NCI-H82 treated with DMSO at 0.1 percent for 48 hours (cell line): ENCODE data around the gene SUMF1.
"Not testable (repeated sequence)": the region's sequence is repeated elsewhere in the genome, so short reads cannot be mapped to it uniquely, and the experiment has no call there.

Experiments used
- DNase-seq: peaks from one replicate; lab custom pipeline; 2025; ENCODE audit not compliant: unreplicated experiment; lab: John Stamatoyannopoulos, UW

The SUMF1 gene

DNA sequence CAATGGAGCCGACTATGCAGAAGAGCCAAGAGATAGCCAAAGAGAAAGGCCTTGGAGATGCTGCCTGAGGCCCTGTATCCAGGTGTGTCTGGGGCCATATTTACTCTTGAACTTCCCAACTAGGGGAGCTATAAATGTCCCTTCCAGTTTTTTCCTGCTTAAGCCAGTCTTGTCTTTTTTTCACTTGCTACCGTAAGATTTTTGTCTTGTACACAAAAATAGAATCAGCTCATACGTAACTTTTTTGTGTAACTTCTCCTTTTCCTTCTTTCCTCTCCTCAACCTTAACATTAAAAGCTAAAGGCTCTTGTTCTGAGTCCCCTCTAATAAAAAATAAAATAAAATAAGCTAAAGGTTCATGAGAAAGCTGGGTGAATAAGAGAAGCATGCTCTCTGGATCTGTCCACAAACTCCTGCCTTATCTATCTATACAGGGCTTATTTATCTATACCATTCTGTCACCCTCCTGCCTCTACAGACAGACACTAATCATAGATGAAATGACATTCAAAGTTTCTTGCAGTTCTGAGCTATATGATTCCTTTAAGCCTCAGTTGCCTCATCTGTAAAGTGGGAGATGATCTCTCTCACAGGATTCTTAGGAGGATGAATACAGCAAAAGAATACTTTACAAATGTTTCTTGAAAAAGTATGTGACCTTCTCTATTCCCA lies 4.6 kb downstream of the SUMF1 start:
- no peak for DNase-seq

DNA sequence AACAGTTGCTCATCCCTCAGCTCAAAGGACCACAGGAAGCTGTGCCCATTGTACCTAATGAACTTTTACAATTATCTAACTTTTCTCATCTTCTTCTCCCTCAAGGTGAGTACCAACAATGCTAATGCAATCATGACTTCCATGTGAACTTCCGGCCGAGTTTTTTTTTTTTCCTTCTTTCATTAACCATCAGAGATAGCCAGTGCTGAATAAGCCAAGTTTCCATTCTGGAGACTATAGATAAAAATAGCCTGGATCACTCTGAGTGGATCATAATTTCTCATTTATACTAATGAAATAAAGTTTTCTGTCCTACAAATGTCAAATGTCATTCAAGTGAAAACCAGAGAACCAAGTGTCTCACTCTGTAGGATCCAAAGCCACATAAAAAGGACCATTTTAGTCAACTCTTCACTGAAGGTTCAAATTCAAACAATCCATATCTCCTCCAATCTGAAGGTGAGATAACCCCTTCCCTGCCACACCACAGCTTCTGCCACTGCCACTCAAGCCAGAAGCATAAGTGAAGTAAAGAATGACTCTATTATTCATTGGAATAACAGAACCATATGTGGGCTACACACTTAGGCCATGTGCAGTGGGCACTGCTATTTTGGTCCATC lies 5.5 kb downstream of the SUMF1 start:
- no peak for DNase-seq

DNA sequence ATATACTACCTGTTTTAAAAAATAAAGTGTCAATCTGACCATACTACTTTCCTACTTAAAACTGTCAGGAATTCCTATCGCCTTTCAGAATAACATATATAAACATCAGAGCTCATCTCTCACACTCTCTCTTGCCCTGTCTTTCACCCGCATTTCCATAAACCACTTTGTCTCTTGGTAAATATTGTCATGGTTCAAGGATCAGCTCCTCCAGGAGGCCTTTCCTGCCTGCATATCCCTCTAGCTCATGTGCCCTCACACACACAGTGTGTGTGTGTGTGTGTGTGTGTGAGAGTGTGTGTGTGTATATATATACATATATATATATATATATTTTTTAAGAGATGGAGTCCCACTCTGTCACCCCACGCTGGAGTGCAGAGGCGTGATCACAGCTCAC lies 6.7 kb downstream of the SUMF1 start:
- DNase-seq = no peak

DNA sequence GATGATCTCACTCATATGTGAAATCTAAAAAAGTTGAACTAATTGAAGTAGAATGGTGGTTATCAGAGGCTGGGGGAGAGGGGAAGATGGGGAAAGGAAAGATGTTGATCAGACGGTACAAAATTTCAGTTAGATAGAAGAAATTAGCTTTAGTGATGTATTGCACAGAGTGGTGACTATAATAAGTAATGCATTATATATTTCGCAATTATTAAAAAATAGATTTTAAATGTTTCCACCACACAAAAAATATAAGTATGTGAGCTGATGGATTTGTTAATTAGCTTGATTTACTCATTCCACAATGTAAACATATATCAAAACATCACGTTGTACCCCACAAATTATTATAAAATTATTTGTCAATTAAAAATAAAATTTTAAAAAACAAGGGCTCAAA lies 8.1 kb downstream of the SUMF1 start:
- DNase-seq = no peak

DNA sequence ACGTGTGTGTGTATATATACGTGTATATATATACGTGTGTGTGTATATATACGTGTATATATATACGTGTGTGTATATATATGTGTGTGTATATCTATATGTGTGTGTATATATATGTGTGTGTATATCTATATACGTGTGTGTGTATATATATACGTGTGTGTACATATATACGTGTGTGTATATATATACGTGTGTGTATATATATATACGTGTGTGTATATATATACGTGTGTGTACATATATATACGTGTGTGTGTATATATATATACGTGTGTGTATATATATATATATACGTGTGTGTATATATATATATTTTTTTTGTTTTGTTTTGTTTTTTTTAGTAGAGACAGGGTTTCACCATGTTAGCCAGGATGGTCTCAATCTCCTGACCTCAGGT lies 10.3 kb downstream of the SUMF1 start:
- not testable (repeated sequence) for DNase-seq

DNA sequence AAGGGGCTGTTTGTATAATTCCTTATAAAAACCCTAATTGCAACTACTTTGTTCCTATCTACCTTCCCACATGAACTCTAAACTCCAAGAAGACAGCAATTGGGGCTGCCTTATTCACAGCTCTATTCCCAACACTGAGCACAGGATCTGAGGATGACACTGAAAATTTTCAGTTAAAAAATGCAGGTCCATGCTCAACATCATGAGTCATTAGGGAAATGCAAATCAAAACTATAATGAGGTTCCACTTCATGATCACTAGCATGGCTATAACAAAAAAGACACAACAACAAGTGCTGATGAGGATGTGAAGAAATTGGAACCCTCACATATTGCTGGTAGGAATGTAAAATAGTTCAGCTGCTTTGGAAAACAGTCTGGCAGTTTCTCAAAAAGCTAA lies 12.9 kb downstream of the SUMF1 start:
- DNase-seq = no peak

DNA sequence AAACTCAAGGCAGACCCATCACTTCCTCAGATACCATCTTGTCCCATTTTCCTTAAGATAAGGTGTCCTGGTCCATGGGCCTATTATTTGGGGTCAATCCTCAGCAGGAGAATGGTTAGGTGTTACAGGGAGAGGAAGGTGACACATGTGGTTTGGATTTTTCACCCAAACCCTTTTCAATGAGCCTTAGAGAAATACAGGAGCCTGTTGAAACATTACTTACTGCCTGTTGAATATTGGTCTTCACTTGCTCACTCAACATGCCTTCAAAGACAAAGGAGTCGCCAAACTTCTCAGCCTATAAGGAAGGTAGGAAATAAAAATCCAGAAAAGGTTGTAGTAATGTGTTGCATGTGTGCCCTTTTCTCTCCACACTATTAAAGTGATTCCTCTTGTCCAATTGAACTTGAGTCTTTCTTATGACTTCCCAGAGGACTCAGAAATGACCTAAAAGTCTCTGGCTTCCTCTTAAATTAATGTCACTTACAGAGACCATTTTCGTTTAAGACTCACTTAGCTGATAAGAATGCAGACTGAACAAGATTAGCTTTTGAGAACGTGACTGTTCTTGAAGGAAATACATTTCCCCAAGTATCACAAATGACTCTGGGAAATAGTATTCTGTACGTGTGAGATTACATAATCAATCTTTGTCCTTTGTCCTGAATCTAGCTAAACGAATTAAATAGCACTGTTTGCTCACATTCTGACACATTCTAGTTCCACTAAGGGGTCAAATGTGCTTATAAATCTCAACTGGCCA lies 17.8 kb downstream of the SUMF1 start:
- no peak for DNase-seq

DNA sequence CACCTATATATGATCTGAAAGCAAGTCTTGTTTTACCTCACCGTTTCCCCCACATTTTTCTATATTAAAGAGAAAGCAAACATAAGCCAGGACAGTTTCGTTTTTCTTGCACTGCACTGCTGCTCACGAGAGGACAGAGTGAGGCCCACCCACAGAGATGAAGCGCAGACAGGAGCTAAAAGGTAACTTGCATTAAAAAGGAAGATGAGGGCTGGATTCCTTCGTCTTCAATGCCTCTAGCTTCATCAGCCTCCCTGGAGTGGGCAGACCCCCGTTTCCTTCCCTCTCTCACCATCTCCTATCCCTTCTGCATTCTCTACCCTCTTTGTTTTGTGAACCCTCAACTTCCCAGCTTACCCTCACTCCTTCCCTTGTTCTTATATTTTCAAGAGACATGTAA lies 18.9 kb downstream of the SUMF1 start:
- DNase-seq = no peak

DNA sequence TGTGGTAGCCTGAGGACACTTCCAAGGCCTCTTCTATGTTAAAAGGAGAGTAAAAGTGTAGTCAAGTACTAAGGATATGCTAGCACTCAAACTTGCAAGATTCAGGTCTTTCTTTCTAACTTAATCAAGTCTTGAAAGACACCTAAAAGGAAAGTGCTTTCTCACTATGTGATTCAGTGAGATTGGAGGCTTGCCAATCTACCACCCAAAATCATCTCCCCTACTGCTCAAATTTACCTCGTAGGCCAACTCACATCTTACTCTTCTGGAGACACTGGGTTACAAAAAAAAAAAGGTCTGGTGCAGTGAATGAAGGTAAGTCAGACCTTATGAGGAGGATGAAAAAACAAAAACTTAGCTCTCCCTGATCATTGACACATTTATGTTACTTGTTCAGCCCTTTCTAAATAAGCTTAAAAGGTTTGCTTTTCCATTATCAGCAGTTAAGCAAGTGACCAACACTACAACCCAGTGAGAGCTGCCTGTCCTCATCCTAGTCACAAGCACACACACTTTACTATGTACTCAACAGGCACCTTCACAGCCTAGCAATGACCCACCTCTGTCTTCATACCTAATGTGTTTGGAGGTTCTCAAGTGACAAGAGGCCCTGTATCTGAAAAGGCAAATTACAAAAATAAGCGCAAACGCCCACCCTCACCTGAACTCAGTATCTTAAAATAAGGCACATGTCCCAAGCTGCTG lies 19.6 kb downstream of the SUMF1 start:
- DNase-seq = no peak

DNA sequence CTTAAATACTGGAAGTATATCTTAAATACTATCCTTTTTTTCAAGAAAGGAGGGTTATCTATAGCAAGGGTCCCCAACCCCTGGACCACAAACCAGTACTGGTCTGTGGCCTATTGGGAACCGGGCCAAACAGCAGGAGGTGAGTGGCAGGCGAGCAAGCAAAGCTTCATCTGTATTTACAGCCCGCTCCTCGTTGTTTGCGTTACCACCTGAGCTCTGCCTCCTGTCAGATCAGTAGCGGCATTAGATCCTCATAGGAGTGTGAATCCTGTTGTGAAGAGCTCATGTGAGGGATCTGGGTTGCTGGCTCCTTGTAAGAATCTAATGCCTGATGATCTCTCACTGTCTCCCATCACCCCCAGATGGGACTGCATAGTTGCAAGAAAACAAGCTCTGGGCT lies 26.1 kb downstream of the SUMF1 start:
- DNase-seq = no peak

DNA sequence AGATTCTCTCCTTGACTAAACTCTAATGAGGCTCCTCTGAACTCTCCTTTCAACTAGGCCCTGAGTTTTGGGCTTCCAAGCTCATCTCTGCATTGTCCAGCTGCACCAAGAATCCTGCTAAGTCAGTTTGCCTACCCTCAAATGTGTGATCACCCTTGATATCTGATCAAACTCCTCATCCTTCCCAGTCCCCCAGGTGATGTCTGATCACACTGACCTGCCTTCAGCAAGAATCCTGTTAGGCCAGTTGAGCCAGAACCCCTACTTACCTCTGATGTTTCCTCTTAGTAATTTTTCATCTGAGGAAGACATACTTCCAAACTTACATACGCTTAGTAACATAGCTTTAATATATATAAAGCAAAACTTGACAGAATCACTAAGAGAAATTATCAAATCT lies 28.8 kb downstream of the SUMF1 start:
- DNase-seq = no peak

DNA sequence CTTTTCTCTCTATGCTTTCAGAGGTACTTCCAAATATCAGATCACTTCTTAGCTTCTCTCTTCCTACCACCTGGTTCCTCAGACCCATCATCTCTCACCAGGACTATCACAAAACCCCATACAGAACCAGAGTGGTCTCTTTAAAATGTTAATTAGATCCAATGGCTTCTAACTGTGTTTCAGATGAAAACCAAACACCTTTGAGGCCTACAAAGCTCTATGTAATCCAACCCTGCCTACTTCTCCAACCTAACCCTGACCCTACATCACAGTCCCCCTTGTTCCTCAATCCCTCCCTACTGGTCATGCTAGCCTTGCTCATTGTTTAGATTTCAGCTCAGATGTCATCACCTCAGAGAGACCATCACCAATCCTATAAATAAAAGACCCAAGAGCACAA lies 34.8 kb downstream of the SUMF1 start:
- DNase-seq = no peak

DNA sequence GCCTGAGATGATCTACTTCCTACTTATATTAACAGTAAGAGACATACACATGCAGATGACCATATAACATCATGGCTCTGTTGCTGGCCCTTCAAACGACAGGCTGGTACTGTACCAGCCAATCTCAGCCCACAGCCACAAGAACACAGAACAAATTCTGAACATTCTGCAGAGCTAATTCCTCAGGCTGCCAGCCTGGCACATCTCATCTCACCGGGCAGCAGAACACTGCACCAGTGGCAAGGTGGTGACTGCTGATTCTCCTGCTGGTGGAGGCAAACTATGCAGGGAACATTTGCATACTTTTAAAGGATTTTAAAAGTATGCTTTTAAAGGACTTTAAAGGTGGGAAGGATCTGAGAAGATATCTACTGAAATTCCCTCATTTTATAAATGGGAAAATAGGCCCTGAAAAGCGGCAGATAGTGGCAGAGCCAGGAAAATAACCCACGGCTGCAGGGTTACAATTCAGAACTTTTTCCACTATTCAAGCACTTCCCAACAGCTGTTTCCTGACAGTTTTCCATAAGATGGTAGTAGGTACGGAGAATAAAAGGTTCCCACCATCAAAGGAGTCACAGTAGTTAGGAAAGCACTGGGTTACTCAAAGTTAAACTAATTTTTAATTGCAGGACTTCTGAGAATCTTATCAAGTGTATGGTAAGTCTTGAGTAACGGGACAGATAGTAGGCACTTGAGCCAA lies 37.3 kb downstream of the SUMF1 start:
- no peak for DNase-seq

DNA sequence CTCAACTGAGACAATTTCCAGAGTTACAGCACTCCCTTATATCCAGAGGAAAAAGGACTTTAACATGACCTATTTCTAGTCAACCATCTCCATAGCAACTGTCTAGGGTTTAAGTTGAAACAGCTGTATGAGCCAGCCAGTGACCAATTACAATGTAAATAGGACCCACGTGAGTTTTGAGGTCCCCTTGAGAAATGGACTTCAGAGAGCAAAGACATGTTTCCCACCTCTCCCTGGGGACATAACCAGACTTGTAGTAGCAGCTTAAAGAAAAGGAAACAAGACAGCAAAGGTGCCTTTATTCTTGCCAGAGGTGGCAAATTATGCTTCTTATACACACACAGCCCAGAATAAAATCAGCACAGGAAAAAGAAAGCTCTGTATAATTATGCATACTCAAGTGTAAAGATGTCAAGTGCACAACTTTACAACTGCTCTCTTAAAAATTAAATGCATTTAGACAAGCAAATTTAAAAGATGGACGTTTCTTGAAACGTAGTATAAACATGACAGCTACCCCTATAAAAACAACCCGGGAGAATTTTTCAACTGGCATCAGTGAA lies 40.2 kb downstream of the SUMF1 start:
- no peak for DNase-seq

DNA sequence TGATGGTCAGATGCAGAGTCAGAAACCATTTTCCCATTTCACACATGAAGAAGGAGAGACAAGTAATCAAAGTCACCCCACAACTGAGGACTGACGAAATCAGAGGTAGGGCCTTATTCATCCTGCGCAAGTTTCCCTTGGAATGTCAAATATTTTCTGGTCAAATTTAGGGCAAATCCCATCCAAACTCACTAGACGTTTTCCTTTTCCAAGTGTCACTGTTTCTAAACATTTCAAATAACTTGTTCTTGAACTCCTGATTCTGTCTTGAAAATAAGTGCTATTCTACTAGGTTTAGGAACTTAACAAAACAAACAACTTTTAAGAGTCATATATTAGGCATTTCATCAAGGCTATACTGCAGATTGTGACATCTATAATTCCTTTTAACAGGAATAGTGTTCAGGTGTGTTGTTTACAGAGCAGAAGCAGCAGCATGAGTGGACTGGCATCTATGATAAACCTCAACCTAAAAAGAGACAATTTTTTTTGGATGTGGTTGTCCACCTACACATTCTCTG lies 40.7 kb downstream of the SUMF1 start:
- DNase-seq = no peak

DNA sequence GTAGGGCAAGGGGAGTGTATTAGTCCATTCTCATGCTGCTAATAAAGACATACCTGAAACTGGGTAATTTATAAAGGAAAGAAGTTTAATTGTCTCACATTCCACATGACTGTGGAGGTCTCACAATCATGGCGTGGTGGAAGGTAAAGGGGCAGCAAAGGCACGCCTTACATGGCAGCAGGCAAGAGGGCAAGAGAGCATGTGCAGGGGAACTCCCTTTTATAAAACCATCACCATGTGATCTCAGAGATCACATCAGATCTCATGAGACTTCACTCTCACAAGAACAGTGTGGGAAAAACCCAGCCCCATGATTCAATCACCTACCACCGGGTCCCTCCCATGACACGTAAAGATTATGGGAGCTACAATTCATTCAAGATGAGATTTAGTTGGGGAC lies 41.4 kb downstream of the SUMF1 start:
- no peak for DNase-seq

DNA sequence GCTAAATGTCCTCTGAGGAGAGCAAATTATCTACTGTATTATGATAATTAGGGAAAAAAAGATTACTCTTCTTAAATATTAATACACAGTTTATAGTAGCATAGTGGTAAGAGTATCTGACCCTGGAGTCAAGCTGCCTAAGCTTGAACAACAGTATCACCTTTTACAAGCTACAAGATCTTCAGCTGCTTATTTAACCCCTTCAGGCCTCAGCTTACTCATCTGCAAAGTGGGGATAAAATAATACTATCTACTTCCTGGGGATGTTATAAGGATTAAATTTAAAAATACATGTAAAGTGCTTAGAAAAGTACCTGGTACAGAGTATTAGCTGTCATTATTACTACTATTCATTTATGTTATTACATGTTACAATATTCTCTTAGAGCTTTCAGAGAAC lies 42.0 kb downstream of the SUMF1 start:
- no peak for DNase-seq

DNA sequence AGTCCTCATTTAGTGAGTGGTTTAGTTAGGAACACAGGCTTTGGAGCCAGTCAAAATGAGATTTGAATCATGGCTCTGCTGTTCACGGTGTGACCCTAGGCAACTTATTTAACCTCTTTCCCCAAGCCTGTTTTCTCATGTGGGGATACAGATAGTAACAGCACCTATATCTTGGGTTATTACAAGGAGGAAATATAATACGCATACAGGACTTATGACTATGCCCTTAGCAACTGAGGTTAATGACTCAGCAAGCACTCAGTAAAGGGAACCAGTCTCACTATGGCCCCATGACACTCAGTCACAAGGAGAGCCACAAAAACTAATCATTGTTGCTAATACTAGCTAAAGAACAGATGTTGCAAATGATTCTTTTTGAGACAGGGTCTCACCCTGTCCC lies 45.9 kb downstream of the SUMF1 start:
- DNase-seq = no peak

DNA sequence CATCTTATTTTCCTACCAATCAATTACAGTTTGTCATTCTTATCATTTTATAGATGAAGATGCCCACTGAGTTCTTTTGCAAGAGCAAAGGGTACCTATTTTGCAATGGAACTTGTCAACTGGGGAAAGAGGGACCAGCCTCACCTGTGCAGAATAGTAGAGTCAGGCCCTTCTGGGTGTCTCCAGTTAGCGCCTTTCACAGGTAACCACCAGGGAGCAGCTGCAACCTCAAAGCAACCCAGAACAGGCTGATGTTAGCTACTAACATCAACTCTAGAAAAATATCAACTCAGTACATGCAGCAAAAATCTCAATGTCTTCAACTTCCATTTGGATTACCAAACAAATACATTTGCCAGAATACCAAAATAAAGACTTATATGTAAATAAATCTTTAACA lies 47.1 kb downstream of the SUMF1 start:
- no peak for DNase-seq

DNA sequence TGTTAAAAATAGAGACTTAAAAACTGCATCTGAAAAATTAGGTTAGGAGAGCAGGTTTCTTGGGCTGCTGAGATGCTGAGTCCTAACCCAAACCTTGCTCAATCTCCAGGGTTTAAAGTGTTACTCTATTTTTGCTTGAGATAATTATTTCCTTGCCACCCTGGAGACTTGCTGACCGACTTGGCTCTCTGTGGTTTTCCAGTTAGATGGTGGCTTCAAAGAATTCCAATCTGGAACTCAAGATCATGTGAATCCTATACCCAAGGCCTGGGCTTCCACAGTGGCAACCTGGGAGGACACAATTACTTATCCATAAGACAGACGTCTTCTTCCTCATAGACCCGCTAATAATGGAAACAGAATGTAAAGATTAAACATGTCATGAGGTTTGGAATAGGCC lies 47.7 kb downstream of the SUMF1 start:
- DNase-seq = no peak

DNA sequence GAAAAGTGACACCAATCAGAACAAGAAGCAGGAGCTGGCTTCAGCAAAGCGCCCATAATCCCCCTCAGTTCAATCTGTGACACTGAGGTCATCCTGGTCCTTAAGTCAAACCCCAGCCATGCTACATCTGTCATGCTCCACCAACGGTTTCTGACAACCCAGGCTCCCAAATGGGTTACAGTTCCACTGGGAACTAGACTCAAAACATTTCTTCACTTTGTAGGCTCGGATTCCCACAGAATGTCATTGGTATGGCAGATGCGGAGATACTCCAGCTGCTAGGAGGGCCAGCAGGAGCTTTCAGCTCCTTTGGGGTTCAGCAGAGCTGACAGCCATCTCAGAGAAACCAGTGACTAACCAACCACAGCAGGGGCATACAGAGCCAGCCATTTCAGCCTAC lies 48.9 kb downstream of the SUMF1 start:
- DNase-seq = peak; percentile 4
